IMR-90 (cell line): ENCODE measurements around the gene ANOS1. TPM values are rescaled to one million over a fixed set of nuclear protein-coding genes. Genes with fewer than 3 reads are reported as not detected.

Experiments used
- ATAC-seq: fragments of 200-7000 bp; cut with Tn5 transposase; 2 replicates; pipeline ENCODE4 v1.9.1; 2020; ENCODE audit warnings: low read depth, mild to moderate bottlenecking, moderate library complexity
- BruUV-seq: library from RNA; stranded (reverse); fragments of 400-500 nt; replicated peaks from 2 replicates; lab custom pipeline; 2021; lab: Mats Ljungman, UMichigan
- CTCF ChIA-PET: fragments of 300-600 bp; formaldehyde crosslinking; extraction: SDS; loops from one replicate; lab custom pipeline; 2021; ENCODE audit warnings: antibody characterized with exemption; lab: Yijun Ruan, JAX
- POLR2A ChIA-PET: fragments of 300-600 bp; sonication (Branson Sonifier 250); formaldehyde crosslinking; loops from one replicate; lab custom pipeline; 2022; ENCODE audit warnings: antibody characterized with exemption; ENCODE audit not compliant: unreplicated experiment; lab: Charles Lee
- DNase-seq: peaks from one replicate; pipeline ENCODE4 v3.0.0; 2013
- H2AFZ ChIP-seq: replicated peaks from 2 replicates; pipeline ENCODE3; 2013; ENCODE audit warnings: low read length, mild to moderate bottlenecking; ENCODE audit not compliant: poor library complexity
- H2AK5ac ChIP-seq: 2 replicates; pipeline ENCODE4 v1.6.1; 2013; ENCODE audit warnings: low read depth, low read length, inconsistent platforms
- H2AK9ac ChIP-seq: replicated peaks from 2 replicates; pipeline ENCODE3; 2013; ENCODE audit warnings: mild to moderate bottlenecking, low read depth, low read length, moderate library complexity; ENCODE audit not compliant: poor library complexity
- H2BK120ac ChIP-seq: 2 replicates; pipeline ENCODE4 v1.6.1; 2013; ENCODE audit warnings: low read depth, low read length, inconsistent platforms
- H2BK15ac ChIP-seq: 3 replicates; pipeline ENCODE4 v1.6.1; 2013; ENCODE audit warnings: low read depth, low read length, inconsistent platforms
- H2BK20ac ChIP-seq: 2 replicates; pipeline ENCODE4 v1.6.1; 2013; ENCODE audit warnings: low read depth, mild to moderate bottlenecking, inconsistent platforms, low read length, moderate library complexity
- H2BK5ac ChIP-seq: 2 replicates; pipeline ENCODE4 v1.6.1; 2013; ENCODE audit warnings: mild to moderate bottlenecking, low read depth, low read length, inconsistent platforms; ENCODE audit not compliant: poor library complexity, severe bottlenecking
- H3K14ac ChIP-seq: replicated peaks from 2 replicates; pipeline ENCODE4 v1.6.1; 2013; ENCODE audit warnings: low read depth, low read length, inconsistent platforms
- H3K18ac ChIP-seq: 2 replicates; pipeline ENCODE4 v1.6.1; 2013; ENCODE audit warnings: low read depth, low read length, control low read depth
- H3K23ac ChIP-seq: 2 replicates; pipeline ENCODE4 v1.6.1; 2013; ENCODE audit warnings: low read depth, low read length, inconsistent platforms
- H3K27ac ChIP-seq: 2 replicates; pipeline ENCODE4 v1.5.1; 2013; ENCODE audit warnings: mild to moderate bottlenecking, control low read depth, low read length; ENCODE audit not compliant: insufficient read depth
- H3K27me3 ChIP-seq: 2 replicates; pipeline ENCODE4 v1.6.1; 2013; ENCODE audit warnings: low read length; ENCODE audit not compliant: control insufficient read depth, insufficient read depth
- H3K36me3 ChIP-seq: 2 replicates; pipeline ENCODE4 v1.6.1; 2013; ENCODE audit warnings: low read length, mixed read lengths; ENCODE audit not compliant: control insufficient read depth, insufficient read depth
- H3K4ac ChIP-seq: 2 replicates; pipeline ENCODE4 v1.6.1; 2013; ENCODE audit warnings: low read depth, low read length, inconsistent platforms
- H3K4me1 ChIP-seq: 2 replicates; pipeline ENCODE4 v1.6.1; 2013; ENCODE audit warnings: low read length, mixed read lengths; ENCODE audit not compliant: control insufficient read depth, insufficient read depth
- H3K4me2 ChIP-seq: 2 replicates; pipeline ENCODE4 v1.6.1; 2013; ENCODE audit warnings: low read depth, mild to moderate bottlenecking, control low read depth, low read length, moderate library complexity
- H3K4me3 ChIP-seq: 2 replicates; pipeline ENCODE4 v1.5.1; 2013; ENCODE audit warnings: low read depth, mild to moderate bottlenecking, control low read depth, low read length, moderate library complexity; ENCODE audit not compliant: insufficient read depth
- H3K56ac ChIP-seq: 2 replicates; pipeline ENCODE4 v1.6.1; 2013; ENCODE audit warnings: low read length, inconsistent platforms; ENCODE audit not compliant: insufficient read depth; ENCODE audit errors: extremely low read depth
- H3K79me1 ChIP-seq, 2 experiments: 2 replicates each; pipeline ENCODE4 v1.6.1; 2013; ENCODE audit warnings: low read length in 2 of 2, inconsistent platforms in 1 of 2, low read depth in 1 of 2
- H3K9ac ChIP-seq: 2 replicates; pipeline ENCODE4 v1.6.1; 2013; ENCODE audit warnings: low read depth, low read length, control low read depth
- H3K9me1 ChIP-seq: 2 replicates; pipeline ENCODE4 v1.6.1; 2013; ENCODE audit warnings: low read length, inconsistent platforms; ENCODE audit not compliant: insufficient read depth
- H3K9me3 ChIP-seq: 2 replicates; pipeline ENCODE4 v1.6.1; 2013; ENCODE audit warnings: low read length; ENCODE audit not compliant: control insufficient read depth, insufficient read depth
- H4K20me1 ChIP-seq: 2 replicates; pipeline ENCODE4 v1.6.1; 2013; ENCODE audit warnings: low read length, inconsistent platforms; ENCODE audit not compliant: insufficient read depth
- H4K5ac ChIP-seq: 2 replicates; pipeline ENCODE4 v1.6.1; 2013; ENCODE audit warnings: mild to moderate bottlenecking, low read depth, low read length, control low read depth
- H4K8ac ChIP-seq, 2 experiments: 2 replicates each; pipeline ENCODE4 v1.6.1; 2013; ENCODE audit warnings: low read depth in 2 of 2, low read length in 2 of 2, control low read depth in 1 of 2, inconsistent platforms in 1 of 2
- H4K91ac ChIP-seq: 2 replicates; pipeline ENCODE4 v1.6.1; 2013; ENCODE audit warnings: low read depth, low read length, inconsistent platforms; ENCODE audit not compliant: insufficient read depth
- CEBPB ChIP-seq: IDR thresholded peaks from 2 replicates; pipeline ENCODE4 v1.6.1; 2012; ENCODE audit warnings: low read depth, low read length, improper control_type of control experiment
- FOS ChIP-seq: fragments of 150-350 bp; IDR thresholded peaks from 2 replicates; pipeline ENCODE4 v1.6.1; 2016; ENCODE audit warnings: low read depth, low read length
- NFE2L2 ChIP-seq: fragments of 150-350 bp; IDR thresholded peaks from 2 replicates; pipeline ENCODE4 v1.6.1; 2016; ENCODE audit warnings: low read depth, mild to moderate bottlenecking, low read length
- POLR2A ChIP-seq: IDR thresholded peaks from 2 replicates; pipeline ENCODE4 v1.6.1; 2012; ENCODE audit warnings: mild to moderate bottlenecking, low read depth, low read length
- WGBS, 2 experiments: methylation state at CpG; one replicate each; pipeline versions ENCODE4 v1.1.5 to v1.1.7; 2013; ENCODE audit warnings: missing lambda C conversion rate in 2 of 2; ENCODE audit not compliant: insufficient read length in 1 of 2; ENCODE audit errors: extremely low coverage in 2 of 2; 5-methylcytosine and 5-hydroxymethylcytosine counted together
- dilution Hi-C: fragments of 300-500 bp; cut with HindIII; formaldehyde crosslinking; loops from one replicate; pipeline ENCODE4 v1.14.3; 2018; ENCODE audit warnings: low sequenced_read_pairs; ENCODE audit not compliant: unreplicated experiment
- in situ Hi-C: fragments of 300-500 bp; cut with MboI; formaldehyde crosslinking; loops from 3 replicates; pipeline ENCODE4 v1.14.3; 2019; ENCODE audit warnings: low sequenced_read_pairs, inconsistent platforms, mixed read lengths
- intact Hi-C: fragments of 100-400 bp; cut with micrococcal nuclease; formaldehyde crosslinking; loops from 2 replicates; pipeline ENCODE4 v1.10.0; 2022
- polyA plus RNA-seq, 3 experiments: library from polyadenylated mRNA; depleted of rRNA; stranded (reverse); fragments of >200 nt; gene quantifications; 2 replicates each; pipeline ENCODE4 v1.2.3, GENCODE V29; 2012; ENCODE audit warnings: low replicate concordance in 1 of 3
- total RNA-seq: library from RNA; depleted of rRNA; stranded (reverse); fragments of >200 nt; gene quantifications from 2 replicates; pipeline ENCODE4 v1.2.3, GENCODE V29; 2012
- TF ChIP-seq, protein P1 (sequence below): fragments of 150-350 bp; IDR thresholded peaks from 2 replicates; pipeline ENCODE4 v1.6.1; 2017; ENCODE audit warnings: mild to moderate bottlenecking, antibody characterized with exemption, low read length, low read depth

ANOS1 gene
- total and polyA plus RNA-seq, 2 of the 4 experiments (the other 2 are of a cell fraction) = under 0.01 to 0.17 TPM

DNA sequence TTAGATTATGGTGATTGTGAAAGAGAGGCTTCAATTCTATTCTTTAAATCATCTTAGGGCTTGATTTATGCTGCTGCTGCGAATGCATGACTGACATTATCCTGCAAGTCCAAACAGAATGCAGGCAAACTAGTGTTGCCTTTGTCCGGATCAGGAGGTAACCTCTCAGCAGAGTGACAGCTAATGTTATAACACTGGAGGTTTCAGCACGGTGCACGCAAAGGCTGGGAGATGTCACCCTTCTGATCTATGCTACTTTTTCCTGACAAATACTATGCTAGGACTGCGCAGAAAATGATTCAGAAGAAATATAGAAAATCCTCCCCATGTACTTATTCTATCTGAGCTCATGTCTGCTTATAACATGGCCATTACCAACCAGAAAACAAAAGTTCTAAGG lies 48.2 kb downstream of the ANOS1 start:
- TF ChIP-seq, protein P1, sequence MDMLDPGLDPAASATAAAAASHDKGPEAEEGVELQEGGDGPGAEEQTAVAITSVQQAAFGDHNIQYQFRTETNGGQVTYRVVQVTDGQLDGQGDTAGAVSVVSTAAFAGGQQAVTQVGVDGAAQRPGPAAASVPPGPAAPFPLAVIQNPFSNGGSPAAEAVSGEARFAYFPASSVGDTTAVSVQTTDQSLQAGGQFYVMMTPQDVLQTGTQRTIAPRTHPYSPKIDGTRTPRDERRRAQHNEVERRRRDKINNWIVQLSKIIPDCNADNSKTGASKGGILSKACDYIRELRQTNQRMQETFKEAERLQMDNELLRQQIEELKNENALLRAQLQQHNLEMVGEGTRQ = no peak
- no peak for TF ChIP-seq NFE2L2
- no peak for TF ChIP-seq POLR2A
- TF ChIP-seq CEBPB = no peak
- no peak for TF ChIP-seq FOS
- H3K79me1 ChIP-seq = no peaks in the 10 kb centered on the region
- H3K36me3 ChIP-seq = no peaks in the 10 kb centered on the region
- no peak overlapping the region for H3K9ac ChIP-seq
- H2BK120ac ChIP-seq = no peak overlapping the region
- dilution Hi-C loops (no loop called here), intact Hi-C loops (no loop called here), in situ Hi-C loops (no loop called here)
- H3K18ac ChIP-seq = no peak overlapping the region
- no peak overlapping the region for H3K56ac ChIP-seq
- no peak overlapping the region for H2BK20ac ChIP-seq
- no peaks in the 10 kb centered on the region for H3K4me1 ChIP-seq
- H2AK5ac ChIP-seq = no peak overlapping the region
- ATAC-seq = no peak
- DNase-seq = no peak
- no peak overlapping the region for H4K8ac ChIP-seq
- H3K4ac ChIP-seq = no peak overlapping the region
- BruUV-seq = no TSS peak
- no peaks in the 10 kb centered on the region for H3K9me3 ChIP-seq
- H3K14ac ChIP-seq = no peak overlapping the region
- H2AK9ac ChIP-seq = no peak overlapping the region
- no peak overlapping the region for H3K4me3 ChIP-seq
- no peaks in the 10 kb centered on the region for H3K27me3 ChIP-seq
- H4K5ac ChIP-seq = no peak overlapping the region
- no peak overlapping the region for H2BK5ac ChIP-seq
- no peak overlapping the region for H3K23ac ChIP-seq
- H2BK15ac ChIP-seq = no peak overlapping the region
- H3K4me2 ChIP-seq = no peak overlapping the region
- ChIA-PET CTCF (no interaction called here), POLR2A (no interaction called here)
- H2AFZ ChIP-seq = no peak overlapping the region
- H3K9me1 ChIP-seq = no peaks in the 10 kb centered on the region
- H4K20me1 ChIP-seq = no peaks in the 10 kb centered on the region
- no peak overlapping the region for H3K27ac ChIP-seq
- WGBS, 2 experiments = 60% methylated on average over 2 of the region's 5 CpGs; no CpG with 5 or more reads in 1 of the 2 experiments
- H4K91ac ChIP-seq = no peak overlapping the region
